ENCODE measurements around the gene GSG1. TPM values are rescaled to one million over a fixed set of nuclear protein-coding genes. Genes with fewer than 3 reads are reported as not detected.

Gene GSG1
- 0.09 and 0.28 TPM in 2 replicates for total RNA-seq

DNA sequence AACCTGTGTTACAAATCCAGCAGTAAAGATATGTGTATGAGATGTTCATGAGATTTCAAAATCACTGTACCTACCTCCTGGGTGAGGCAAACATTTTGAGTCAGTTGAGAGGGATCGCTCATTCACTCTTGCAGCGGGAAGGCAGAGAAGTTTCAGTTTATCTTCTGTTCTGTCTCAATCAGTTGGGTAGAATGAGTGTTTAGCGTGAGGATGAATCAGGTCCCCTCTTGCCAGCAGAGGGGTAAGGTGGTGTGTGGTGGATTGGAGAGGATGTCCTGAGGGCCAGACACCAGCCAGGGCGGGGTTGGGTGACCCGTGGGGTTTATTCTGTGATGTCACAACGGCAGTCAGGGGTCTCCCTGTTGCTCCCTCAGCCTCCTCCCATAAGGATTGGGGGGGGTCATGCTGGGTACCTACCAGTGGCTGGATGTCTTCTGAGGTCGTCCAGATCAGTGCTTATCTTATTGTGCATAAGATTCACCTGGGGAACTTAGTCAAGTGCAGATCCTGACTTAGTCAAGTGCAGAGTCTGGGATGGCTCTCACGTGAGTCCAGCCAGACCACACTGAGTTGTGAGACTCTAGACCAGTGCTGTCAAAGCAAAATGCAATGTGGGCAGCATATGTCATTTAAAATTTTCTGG, at the start of gene GSG1:
Gene GSG1, minus strand, starts transcription at position 277 of the 643 bp plus-strand sequence. Its CDS starts 155 bp downstream, at position 122.

DNA sequence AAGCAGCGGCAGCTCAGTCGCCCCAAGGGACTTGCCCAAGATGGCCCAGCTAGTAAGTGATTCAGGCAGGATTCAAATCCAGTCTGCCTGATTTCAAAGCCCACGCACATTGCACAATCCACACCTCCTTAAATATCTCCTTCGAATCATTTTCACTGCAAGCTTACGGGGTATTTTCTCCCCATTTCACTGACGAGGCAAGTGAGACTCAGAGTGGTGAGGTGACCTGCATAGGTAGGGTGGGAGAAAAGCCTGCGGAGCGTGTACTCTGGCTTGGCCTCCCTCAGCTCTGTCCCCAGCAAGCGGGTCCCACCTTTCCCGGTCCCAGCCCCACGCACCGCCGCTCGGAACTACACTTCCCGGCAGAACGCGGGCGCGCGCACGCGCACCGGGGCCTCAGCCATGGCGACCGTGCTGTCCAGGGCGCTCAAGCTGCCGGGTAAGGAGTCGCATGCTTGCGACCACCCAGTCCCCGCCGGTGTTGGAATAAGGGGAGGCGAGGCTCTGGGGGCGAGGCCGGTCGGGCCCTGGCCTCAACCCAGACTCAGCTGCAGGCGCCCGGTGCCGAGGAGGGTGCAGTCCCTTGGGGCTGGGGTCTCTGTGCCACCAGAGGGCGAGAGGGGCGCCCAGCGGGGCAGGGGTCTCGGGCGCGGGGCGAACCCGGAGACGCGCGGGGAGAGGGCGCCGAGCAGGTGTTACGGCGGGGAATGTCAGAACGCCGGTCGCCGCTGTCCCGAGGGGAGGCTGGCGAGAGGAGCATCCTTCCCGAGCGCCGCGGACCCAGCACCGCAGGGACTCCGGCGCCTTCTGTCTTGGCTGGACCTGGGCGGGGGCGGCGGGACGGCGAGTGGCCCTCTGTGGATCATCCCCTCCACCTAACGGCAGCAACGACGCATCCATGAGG, 59.2 kb downstream of the GSG1 start, which contains the start of gene FAM234B:
Gene FAM234B, plus strand, starts transcription at position 380 of the 904 bp plus-strand sequence. Its CDS starts 23 bp downstream, at position 403.

Other genes starting within 250 kb of the GSG1 start
- 20.6 and 25.9 TPM in 2 replicates for gene GPRC5A, start 212.1 kb downstream of the GSG1 start, total RNA-seq
- not detected in 2 replicates for gene GPRC5D, start 151.5 kb downstream of the GSG1 start, total RNA-seq
- gene HEBP1, start 103.4 kb downstream of the GSG1 start, total RNA-seq, result 12.5 and 18.4 TPM in 2 replicates
- gene FAM234B, start 59.3 kb downstream of the GSG1 start, total RNA-seq, result 4.4 and 6.6 TPM in 2 replicates
- gene EMP1, start 93.1 kb upstream of the GSG1 start, total RNA-seq, result 20.7 and 21.3 TPM in 2 replicates